H1 (cell line): Measurements from ENCODE around the gene GPR155.

Experiments
- CTCF ChIP-seq, 3 experiments: IDR thresholded peaks; 1 replicate in 2 of 3; 2 replicates in 1 of 3; pipeline versions ENCODE4 v1.5.1 to v1.6.1; 2011; ENCODE audit warnings: low read length in 3 of 3, mild to moderate bottlenecking in 3 of 3, inconsistent platforms in 2 of 3, low read depth in 1 of 3, moderate library complexity in 1 of 3; ENCODE audit not compliant: insufficient read depth in 1 of 3; ENCODE audit errors: control extremely low read depth in 1 of 3
- EZH2 ChIP-seq: fragments of 200-600 bp; sonication (generic); IDR thresholded peaks from 2 replicates; pipeline ENCODE4 v1.7.1; 2012; ENCODE audit warnings: low read depth, mild to moderate bottlenecking, moderate library complexity, low read length, inconsistent platforms; ENCODE audit not compliant: severe bottlenecking
- FOSL1 ChIP-seq: IDR thresholded peaks from 2 replicates; pipeline ENCODE4 v1.6.1; 2011; ENCODE audit warnings: mild to moderate bottlenecking, low read depth, low read length, moderate library complexity; ENCODE audit not compliant: insufficient read depth
- JUND ChIP-seq: IDR thresholded peaks from 2 replicates; pipeline ENCODE4 v1.6.1; 2011; ENCODE audit warnings: mild to moderate bottlenecking, improper control_type of control experiment, low read length
- POLR2A ChIP-seq, 2 experiments: IDR thresholded peaks; 1 replicate in 1 of 2; 2 replicates in 1 of 2; pipeline ENCODE4 v1.6.1; 2011; ENCODE audit warnings: low read depth in 2 of 2, low read length in 2 of 2, mild to moderate bottlenecking in 2 of 2; ENCODE audit errors: control extremely low read depth in 1 of 2
- POLR2AphosphoS5 ChIP-seq: IDR thresholded peaks from 2 replicates; pipeline ENCODE4 v1.6.1; 2011; ENCODE audit warnings: low read depth, low read length
- POU5F1 ChIP-seq: IDR thresholded peaks from 2 replicates; pipeline ENCODE4 v1.6.1; 2011; ENCODE audit warnings: low read depth, mild to moderate bottlenecking, low read length, moderate library complexity
- RFX5 ChIP-seq: IDR thresholded peaks from 2 replicates; pipeline ENCODE4 v1.6.1; 2011; ENCODE audit warnings: low read depth, low read length, improper control_type of control experiment, borderline replicate concordance
- SIRT6 ChIP-seq: IDR thresholded peaks from one replicate; pipeline ENCODE4 v1.7.1; 2012; ENCODE audit warnings: low read length, inconsistent platforms
- TBP ChIP-seq: IDR thresholded peaks from 2 replicates; pipeline ENCODE4 v1.6.1; 2011; ENCODE audit warnings: low read depth, low read length, improper control_type of control experiment
- TEAD4 ChIP-seq: IDR thresholded peaks from 2 replicates; pipeline ENCODE4 v1.6.1; 2012; ENCODE audit warnings: low read depth, low read length, inconsistent platforms, mixed read lengths
- ZNF274 ChIP-seq: IDR thresholded peaks from 2 replicates; pipeline ENCODE4 v1.7.0; 2012; ENCODE audit warnings: low read length, borderline replicate concordance; ENCODE audit errors: extremely low read depth

GRCh38 chr2:174403628-174404027 lies 83.2 kb downstream of the GPR155 start:
- TF ChIP-seq CTCF (IDR thresholded peaks at IDR 0.05; ENCODE audit: control extremely low read depth in 1 of 3, insufficient read depth in 1 of 3, low read depth in 1 of 3, low read length in 3 of 3): no peak
- no peak for TF ChIP-seq RFX5
- TF ChIP-seq EZH2: no peak
- TF ChIP-seq TBP: no peak
- TF ChIP-seq FOSL1: no peak
- TF ChIP-seq TEAD4: no peak
- no peak for TF ChIP-seq JUND
- TF ChIP-seq ZNF274: no peak
- TF ChIP-seq POLR2AphosphoS5: no peak
- no peak for TF ChIP-seq POLR2A (IDR thresholded peaks at IDR 0.05; ENCODE audit: control extremely low read depth in 1 of 2, low read depth in 2 of 2, low read length in 2 of 2)
- no peak for TF ChIP-seq POU5F1
- no peak for TF ChIP-seq SIRT6
